ENCODE data around the gene OTOL1. TPM values are rescaled to one million over a fixed set of nuclear protein-coding genes. Genes with fewer than 3 reads are reported as not detected.

Gene OTOL1
- total RNA-seq, 1 experiment from 2014 or later: not detected

- Mint-ChIP-seq H3K27me3 (ENCODE audit: low read depth) (no peaks in the 10 kb centered on the region), H3K9me3 (peaks cover 11% of the 10 kb centered on the region; the same call in 1 of the 2 replicates), H3K4me3 (no peak overlapping the region), H3K27ac (no peak overlapping the region; the same call in 1 of the 2 replicates), H3K36me3 (no peaks in the 10 kb centered on the region; the same call in 1 of the 2 replicates), H3K4me1 (peaks cover 25% of the 10 kb centered on the region)
- TF ChIP-seq ZNF671 (CRISPR knock-in tag; IDR thresholded peaks at IDR 0.05) (no peak), NR1H2 (CRISPR knock-in tag; IDR thresholded peaks at IDR 0.05) (no peak), CDX4 (CRISPR knock-in tag; IDR thresholded peaks at IDR 0.05; ENCODE audit: borderline replicate concordance) (no peak), KAT7 (CRISPR knock-in tag; IDR thresholded peaks at IDR 0.05; ENCODE audit: borderline replicate concordance) (no peak), ARID4B (CRISPR knock-in tag; IDR thresholded peaks at IDR 0.05; ENCODE audit: borderline replicate concordance) (no peak), JUN (CRISPR knock-in tag; IDR thresholded peaks at IDR 0.05) (no peak), NR3C1 (CRISPR knock-in tag; conservative IDR thresholded peaks at IDR 0.05; ENCODE audit: low read depth) (no peak), SP1 (CRISPR knock-in tag; conservative IDR thresholded peaks at IDR 0.05) (no peak), ZNF232 (CRISPR knock-in tag; IDR thresholded peaks at IDR 0.05) (no peak), ZBTB43 (CRISPR knock-in tag; IDR thresholded peaks at IDR 0.05) (no peak)
- ChIA-PET POLR2A (no interaction called here), CTCF (no interaction called here)
- ATAC-seq: peak; percentile 71
- DNase-seq (ENCODE audit: low spot score): no peak
These were observed 51.7 kb downstream of the OTOL1 start for GRCh38 chr3:161548301-161548700.

- Mint-ChIP-seq H3K27me3 (ENCODE audit: low read depth) (no peaks in the 10 kb centered on the region), H3K27ac (no peak overlapping the region), H3K4me3 (no peak overlapping the region), H3K36me3 (no peaks in the 10 kb centered on the region; the same call in 1 of the 2 replicates), H3K9me3 (peaks cover 11% of the 10 kb centered on the region; the same call in 1 of the 2 replicates), H3K4me1 (peaks cover 27% of the 10 kb centered on the region)
- POLR2A ChIA-PET: no interaction called here
- ATAC-seq (no peak), DNase-seq (ENCODE audit: low spot score) (no peak)
- CTCF ChIA-PET: no interaction called here
- TF ChIP-seq ZNF532 (CRISPR knock-in tag; IDR thresholded peaks at IDR 0.05; ENCODE audit: borderline replicate concordance) (no peak), CBFB (CRISPR knock-in tag; IDR thresholded peaks at IDR 0.05; ENCODE audit: low read depth) (no peak)
These were observed 52.7 kb downstream of the OTOL1 start for GRCh38 chr3:161549261-161549660.

All from WTC11 (cell line).